ENCODE measurements around the gene SLAMF9. TPM values are rescaled to one million over a fixed set of nuclear protein-coding genes. Genes with fewer than 3 reads are reported as not detected.

Gene SLAMF9
- total RNA-seq, 1 experiment from 2014 or later, result not detected

DNA sequence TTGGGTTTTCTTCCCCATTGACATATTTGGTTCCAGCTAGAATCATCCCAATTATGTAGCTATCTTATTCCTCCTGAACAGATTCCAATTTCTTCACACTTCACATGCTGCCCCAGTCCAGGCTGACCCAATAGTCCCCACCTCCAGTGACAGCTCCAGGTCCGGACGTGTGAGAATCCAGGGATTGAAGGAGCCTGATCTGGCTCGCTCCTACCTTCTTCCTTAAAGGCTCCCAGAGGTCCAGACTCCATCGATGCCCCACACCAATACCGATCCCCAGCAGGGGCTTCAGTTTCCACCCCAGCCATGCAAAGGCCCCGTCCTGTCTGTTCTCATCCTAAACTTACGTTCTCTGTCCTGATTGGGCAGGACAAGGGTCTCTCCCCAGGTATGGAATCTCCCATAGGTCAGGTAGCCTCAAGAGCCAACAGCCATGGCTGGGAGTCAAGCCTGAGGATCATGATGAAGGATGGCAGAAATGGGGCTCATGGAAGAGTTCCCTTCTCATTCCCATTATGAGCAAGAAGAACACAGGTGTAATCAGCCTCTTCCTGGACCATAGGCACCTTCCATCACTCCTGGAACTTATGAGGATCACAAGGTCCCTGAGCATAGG is 20.4 kb upstream of the SLAMF9 start:
- Histone ChIP-seq H3K4me3 (ENCODE audit: low read depth in 2 of 2, low read length in 2 of 2) (no peak overlapping the region), H3K27me3 (ENCODE audit: control insufficient read depth, insufficient read depth, low read length) (peaks cover 12% of the 10 kb centered on the region), H3K9me3 (ENCODE audit: control insufficient read depth, insufficient read depth, low read depth, low read length) (no peaks in the 10 kb centered on the region), H3K4me1 (ENCODE audit: control insufficient read depth, insufficient read depth, low read length) (no peaks in the 10 kb centered on the region), H3K27ac (ENCODE audit: low read length) (no peak overlapping the region), H3K36me3 (ENCODE audit: control insufficient read depth, insufficient read depth, low read length) (no peaks in the 10 kb centered on the region)
- no peak for TF ChIP-seq REST (IDR thresholded peaks at IDR 0.05; ENCODE audit: insufficient read depth in 1 of 2, low read depth in 2 of 2, low read length in 1 of 2)
- TF ChIP-seq SIN3A (IDR thresholded peaks at IDR 0.05; ENCODE audit: borderline replicate concordance, insufficient read depth, low read depth, low read length), result no peak
- in situ Hi-C loops (cut with HindIII; ENCODE audit: low pct_unique_long_range_greater_than_20kb, low sequenced_read_pairs) (no loop called here), intact Hi-C loops (cut with micrococcal nuclease; ENCODE audit: unreplicated experiment) (no loop called here)
- ChIA-PET POLR2A (no interaction called here), CTCF (no interaction called here)
- DNase-seq (ENCODE audit: low read depth, low spot score) (no peak), ATAC-seq (no peak)
- no TSS peak for BruUV-seq (replicated peaks)

DNA sequence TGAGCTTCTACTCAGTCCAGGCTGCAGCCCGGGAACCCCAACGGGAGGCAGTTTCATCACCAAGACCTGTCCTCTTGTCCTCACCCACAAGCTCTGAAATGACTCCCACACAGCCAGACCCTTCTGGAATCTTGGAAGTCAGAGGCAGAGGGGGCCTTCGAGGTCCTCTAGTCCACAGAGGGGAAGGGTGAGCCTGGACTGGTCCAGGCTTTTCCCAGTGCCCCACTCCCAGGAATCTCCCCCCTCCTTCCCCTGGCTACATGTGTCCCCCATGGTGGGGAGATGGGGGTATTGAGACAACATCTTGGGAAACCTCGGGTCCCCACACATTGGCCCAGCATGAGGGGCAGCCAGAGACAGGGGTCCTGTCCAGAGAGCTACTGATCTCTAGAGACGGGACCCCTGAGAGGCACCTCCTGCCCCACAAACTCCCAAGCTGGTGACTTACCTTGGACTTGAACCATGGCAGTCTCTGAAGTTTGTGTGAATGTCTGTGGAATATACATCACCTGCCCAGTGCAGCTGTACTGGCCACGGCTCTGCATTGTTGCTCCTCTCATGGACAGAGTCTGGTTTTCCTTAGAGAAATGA is 19.4 kb upstream of the SLAMF9 start:
- ATAC-seq (no peak), DNase-seq (ENCODE audit: low read depth, low spot score) (no peak)
- Histone ChIP-seq H3K27me3 (ENCODE audit: control insufficient read depth, insufficient read depth, low read length) (peaks cover 9% of the 10 kb centered on the region), H3K9me3 (ENCODE audit: control insufficient read depth, insufficient read depth, low read depth, low read length) (no peaks in the 10 kb centered on the region), H3K4me1 (ENCODE audit: control insufficient read depth, insufficient read depth, low read length) (no peaks in the 10 kb centered on the region), H3K36me3 (ENCODE audit: control insufficient read depth, insufficient read depth, low read length) (no peaks in the 10 kb centered on the region), H3K27ac (ENCODE audit: low read length) (no peak overlapping the region), H3K4me3 (ENCODE audit: low read depth in 2 of 2, low read length in 2 of 2) (no peak overlapping the region)
- ChIA-PET POLR2A (no interaction called here), CTCF (no interaction called here)
- BruUV-seq (replicated peaks), result no TSS peak
- in situ Hi-C loops (cut with HindIII; ENCODE audit: low pct_unique_long_range_greater_than_20kb, low sequenced_read_pairs), result no loop called here
- TF ChIP-seq TCF7L2 (IDR thresholded peaks at IDR 0.05; ENCODE audit: low read depth, low read length) (no peak), POLR2AphosphoS5 (IDR thresholded peaks at IDR 0.05; ENCODE audit: low read depth, low read length) (no peak), SIN3A (IDR thresholded peaks at IDR 0.05; ENCODE audit: borderline replicate concordance, insufficient read depth, low read depth, low read length) (no peak), CTCF (IDR thresholded peaks at IDR 0.05) (no peak), REST (IDR thresholded peaks at IDR 0.05; ENCODE audit: insufficient read depth in 1 of 2, low read depth in 2 of 2, low read length in 1 of 2) (no peak)
- intact Hi-C loops (cut with micrococcal nuclease; ENCODE audit: unreplicated experiment), result no loop called here
